Neural cell (in vitro differentiated cells): ENCODE results near the gene ESPL1.

ENCODE experiments used
- CTCF ChIP-seq: fragments of 450-650 bp; IDR thresholded peaks from 2 replicates; pipeline ENCODE4 v1.5.1; 2014; ENCODE audit warnings: antibody characterized with exemption, mild to moderate bottlenecking, moderate library complexity; ENCODE audit not compliant: poor library complexity, severe bottlenecking
- EP300 ChIP-seq: fragments of 450-650 bp; conservative IDR thresholded peaks from 2 replicates; pipeline ENCODE4 v1.6.1; 2014; ENCODE audit warnings: antibody characterized with exemption, mild to moderate bottlenecking, moderate library complexity; ENCODE audit not compliant: poor library complexity, severe bottlenecking
- POLR2AphosphoS5 ChIP-seq: IDR thresholded peaks from 2 replicates; pipeline ENCODE4 v1.6.1; 2012
- SMC3 ChIP-seq: fragments of 450-650 bp; conservative IDR thresholded peaks from 2 replicates; pipeline ENCODE4 v1.6.1; 2014; ENCODE audit warnings: antibody characterized with exemption, mild to moderate bottlenecking, moderate library complexity; ENCODE audit not compliant: poor library complexity
- TF ChIP-seq, protein P1 (sequence below): IDR thresholded peaks from 2 replicates; pipeline ENCODE4 v1.6.1; 2012; ENCODE audit warnings: borderline replicate concordance

DNA sequence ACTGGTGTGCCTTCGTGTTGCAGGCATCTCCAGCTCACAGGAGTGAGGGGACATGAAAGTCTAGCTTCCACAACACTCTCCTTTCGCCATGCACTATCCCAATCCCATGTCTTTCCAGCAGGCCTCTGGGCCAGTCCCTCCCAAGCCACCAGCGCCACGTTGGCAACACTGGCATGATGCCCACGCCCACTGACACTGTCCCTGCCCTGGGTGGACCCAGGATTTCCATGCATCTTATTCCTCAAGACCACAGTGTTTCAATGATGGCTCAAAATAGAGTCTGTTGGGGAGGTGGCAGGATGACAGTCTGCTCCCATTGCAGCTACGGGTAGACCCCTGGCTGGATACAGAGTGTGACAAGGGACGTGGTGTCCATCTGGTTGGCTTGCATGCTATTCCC lies 65.7 kb downstream of the ESPL1 start:
- TF ChIP-seq POLR2AphosphoS5 (no peak), CTCF (no peak), EP300 (no peak), SMC3 (no peak)
- TF ChIP-seq, protein P1, sequence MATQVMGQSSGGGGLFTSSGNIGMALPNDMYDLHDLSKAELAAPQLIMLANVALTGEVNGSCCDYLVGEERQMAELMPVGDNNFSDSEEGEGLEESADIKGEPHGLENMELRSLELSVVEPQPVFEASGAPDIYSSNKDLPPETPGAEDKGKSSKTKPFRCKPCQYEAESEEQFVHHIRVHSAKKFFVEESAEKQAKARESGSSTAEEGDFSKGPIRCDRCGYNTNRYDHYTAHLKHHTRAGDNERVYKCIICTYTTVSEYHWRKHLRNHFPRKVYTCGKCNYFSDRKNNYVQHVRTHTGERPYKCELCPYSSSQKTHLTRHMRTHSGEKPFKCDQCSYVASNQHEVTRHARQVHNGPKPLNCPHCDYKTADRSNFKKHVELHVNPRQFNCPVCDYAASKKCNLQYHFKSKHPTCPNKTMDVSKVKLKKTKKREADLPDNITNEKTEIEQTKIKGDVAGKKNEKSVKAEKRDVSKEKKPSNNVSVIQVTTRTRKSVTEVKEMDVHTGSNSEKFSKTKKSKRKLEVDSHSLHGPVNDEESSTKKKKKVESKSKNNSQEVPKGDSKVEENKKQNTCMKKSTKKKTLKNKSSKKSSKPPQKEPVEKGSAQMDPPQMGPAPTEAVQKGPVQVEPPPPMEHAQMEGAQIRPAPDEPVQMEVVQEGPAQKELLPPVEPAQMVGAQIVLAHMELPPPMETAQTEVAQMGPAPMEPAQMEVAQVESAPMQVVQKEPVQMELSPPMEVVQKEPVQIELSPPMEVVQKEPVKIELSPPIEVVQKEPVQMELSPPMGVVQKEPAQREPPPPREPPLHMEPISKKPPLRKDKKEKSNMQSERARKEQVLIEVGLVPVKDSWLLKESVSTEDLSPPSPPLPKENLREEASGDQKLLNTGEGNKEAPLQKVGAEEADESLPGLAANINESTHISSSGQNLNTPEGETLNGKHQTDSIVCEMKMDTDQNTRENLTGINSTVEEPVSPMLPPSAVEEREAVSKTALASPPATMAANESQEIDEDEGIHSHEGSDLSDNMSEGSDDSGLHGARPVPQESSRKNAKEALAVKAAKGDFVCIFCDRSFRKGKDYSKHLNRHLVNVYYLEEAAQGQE = no peak
